Endothelial cell (in vitro differentiated cells): ENCODE results near the gene CC2D2A. TPM values are rescaled to one million over a fixed set of nuclear protein-coding genes. Genes with fewer than 3 reads are reported as not detected.

Experiments used
- DNase-seq: peaks from one replicate; pipeline ENCODE4 v3.0.0; 2021; ENCODE audit warnings: low spot score
- H3K27ac Mint-ChIP-seq: one replicate; pipeline ENCODE4 v1.8.0; 2021; ENCODE audit warnings: mixed read lengths, inconsistent platforms; ENCODE audit not compliant: unreplicated experiment
- H3K27me3 Mint-ChIP-seq: one replicate; pipeline ENCODE4 v1.8.0; 2021; ENCODE audit warnings: mild to moderate bottlenecking, moderate library complexity, mixed read lengths, inconsistent platforms; ENCODE audit not compliant: unreplicated experiment
- H3K36me3 Mint-ChIP-seq: one replicate; pipeline ENCODE4 v1.8.0; 2021; ENCODE audit warnings: mild to moderate bottlenecking, low read depth, mixed read lengths, inconsistent platforms; ENCODE audit not compliant: unreplicated experiment
- H3K4me1 Mint-ChIP-seq: one replicate; pipeline ENCODE4 v1.8.0; 2021; ENCODE audit warnings: mild to moderate bottlenecking, mixed read lengths, inconsistent platforms; ENCODE audit not compliant: unreplicated experiment
- H3K4me3 Mint-ChIP-seq: one replicate; pipeline ENCODE4 v1.8.0; 2021; ENCODE audit warnings: mild to moderate bottlenecking, mixed read lengths, inconsistent platforms; ENCODE audit not compliant: unreplicated experiment
- H3K9me3 Mint-ChIP-seq: one replicate; pipeline ENCODE4 v1.8.0; 2021; ENCODE audit warnings: mixed read lengths, inconsistent platforms; ENCODE audit not compliant: unreplicated experiment
- total RNA-seq: library from RNA; stranded (reverse); fragmentation: NEBNext Ultra II Directional; extraction: Animal tissue kit (Norgen Biotek cat#: 25700); gene quantifications from one replicate; pipeline ENCODE4 v1.2.1, GENCODE V29; 2021; ENCODE audit not compliant: unreplicated experiment
- TF ChIP-seq, protein P1 (sequence below): fragments of 200-600 bp; sonication (generic); IDR thresholded peaks from one replicate; pipeline ENCODE4 v1.5.0; 2021; ENCODE audit warnings: antibody characterized with exemption; ENCODE audit not compliant: unreplicated experiment

Gene CC2D2A
- total RNA-seq, 1 donor from 2014 or later, result 43.0 TPM

DNA sequence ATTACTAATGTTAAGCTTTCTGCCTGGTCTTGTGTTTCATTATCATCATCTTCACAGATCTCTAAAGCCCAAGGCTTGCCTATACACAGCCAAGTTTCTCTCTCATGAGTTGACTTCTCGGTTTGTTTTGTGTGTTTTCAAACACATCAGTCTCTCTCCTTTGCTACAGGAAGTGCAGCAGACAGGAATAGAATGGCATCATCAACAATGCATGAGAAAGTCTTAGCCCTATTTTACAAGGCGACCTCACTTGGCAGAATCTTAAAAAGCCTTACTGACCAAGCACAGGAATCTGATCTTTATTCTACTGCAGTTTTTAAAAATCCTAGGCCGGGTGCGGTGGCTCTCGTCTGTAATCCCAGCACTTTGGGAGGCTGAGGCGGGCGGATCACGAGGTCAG lies 36.8 kb downstream of the CC2D2A start:
- H3K27me3 Mint-ChIP-seq, result peaks cover 5% of the 10 kb centered on the region
- DNase-seq, result no peak
- TF ChIP-seq, protein P1, sequence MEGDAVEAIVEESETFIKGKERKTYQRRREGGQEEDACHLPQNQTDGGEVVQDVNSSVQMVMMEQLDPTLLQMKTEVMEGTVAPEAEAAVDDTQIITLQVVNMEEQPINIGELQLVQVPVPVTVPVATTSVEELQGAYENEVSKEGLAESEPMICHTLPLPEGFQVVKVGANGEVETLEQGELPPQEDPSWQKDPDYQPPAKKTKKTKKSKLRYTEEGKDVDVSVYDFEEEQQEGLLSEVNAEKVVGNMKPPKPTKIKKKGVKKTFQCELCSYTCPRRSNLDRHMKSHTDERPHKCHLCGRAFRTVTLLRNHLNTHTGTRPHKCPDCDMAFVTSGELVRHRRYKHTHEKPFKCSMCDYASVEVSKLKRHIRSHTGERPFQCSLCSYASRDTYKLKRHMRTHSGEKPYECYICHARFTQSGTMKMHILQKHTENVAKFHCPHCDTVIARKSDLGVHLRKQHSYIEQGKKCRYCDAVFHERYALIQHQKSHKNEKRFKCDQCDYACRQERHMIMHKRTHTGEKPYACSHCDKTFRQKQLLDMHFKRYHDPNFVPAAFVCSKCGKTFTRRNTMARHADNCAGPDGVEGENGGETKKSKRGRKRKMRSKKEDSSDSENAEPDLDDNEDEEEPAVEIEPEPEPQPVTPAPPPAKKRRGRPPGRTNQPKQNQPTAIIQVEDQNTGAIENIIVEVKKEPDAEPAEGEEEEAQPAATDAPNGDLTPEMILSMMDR, result no peak
- peaks cover 12% of the 10 kb centered on the region for H3K36me3 Mint-ChIP-seq
- no peak overlapping the region for H3K4me3 Mint-ChIP-seq
- H3K4me1 Mint-ChIP-seq, result peaks cover 22% of the 10 kb centered on the region
- peak overlapping the region; percentile 89 for H3K27ac Mint-ChIP-seq
- no peaks in the 10 kb centered on the region for H3K9me3 Mint-ChIP-seq

DNA sequence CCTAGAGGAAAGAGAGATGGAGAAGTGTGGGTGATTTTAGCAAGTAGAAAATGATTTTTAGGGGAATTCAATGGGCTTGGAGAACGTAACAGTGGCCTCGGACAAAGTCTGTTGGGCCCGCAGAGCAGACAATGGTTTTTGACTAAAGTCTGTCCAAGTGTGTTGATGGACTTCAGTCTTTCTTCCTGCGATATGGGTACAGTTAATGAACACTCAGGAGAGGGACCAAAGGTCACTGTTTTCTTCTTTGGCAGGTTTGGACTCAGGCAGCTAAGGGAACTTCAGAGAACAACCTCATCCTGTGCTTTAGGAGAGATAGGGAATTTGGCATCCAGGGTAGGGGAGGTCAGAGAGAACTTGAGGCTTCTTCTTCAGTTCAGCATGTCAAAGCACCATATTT lies 38.0 kb downstream of the CC2D2A start:
- Mint-ChIP-seq H3K4me3 (peak overlapping the region; percentile 23), H3K27me3 (peaks cover 5% of the 10 kb centered on the region), H3K36me3 (peaks cover 11% of the 10 kb centered on the region), H3K9me3 (no peaks in the 10 kb centered on the region), H3K4me1 (peaks cover 21% of the 10 kb centered on the region), H3K27ac (no peak overlapping the region)
- TF ChIP-seq, protein P1, result no peak
- no peak for DNase-seq

DNA sequence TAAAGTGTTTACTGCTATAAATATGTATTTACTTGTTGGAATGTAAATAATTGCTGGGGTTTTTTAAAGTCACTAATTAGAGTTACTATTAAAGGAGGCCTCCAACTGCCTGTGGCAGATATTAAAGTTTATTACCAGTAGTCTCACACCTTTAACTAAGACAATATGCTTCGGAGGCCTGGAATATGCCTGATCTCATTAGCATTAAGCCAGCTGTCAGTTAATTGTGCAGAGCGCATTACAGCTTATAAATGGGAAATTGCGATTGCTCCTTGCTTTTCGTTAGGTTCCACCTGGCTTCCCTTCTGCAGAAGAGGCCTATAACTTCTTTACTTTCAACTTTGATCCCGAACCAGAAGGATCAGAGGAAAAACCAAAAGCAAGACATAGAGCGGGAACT lies 41.3 kb downstream of the CC2D2A start:
- Mint-ChIP-seq H3K4me3 (no peak overlapping the region), H3K4me1 (peaks cover 13% of the 10 kb centered on the region), H3K27me3 (peaks cover 5% of the 10 kb centered on the region), H3K9me3 (no peaks in the 10 kb centered on the region), H3K36me3 (peaks cover 11% of the 10 kb centered on the region), H3K27ac (no peak overlapping the region)
- TF ChIP-seq, protein P1, result no peak
- no peak for DNase-seq

DNA sequence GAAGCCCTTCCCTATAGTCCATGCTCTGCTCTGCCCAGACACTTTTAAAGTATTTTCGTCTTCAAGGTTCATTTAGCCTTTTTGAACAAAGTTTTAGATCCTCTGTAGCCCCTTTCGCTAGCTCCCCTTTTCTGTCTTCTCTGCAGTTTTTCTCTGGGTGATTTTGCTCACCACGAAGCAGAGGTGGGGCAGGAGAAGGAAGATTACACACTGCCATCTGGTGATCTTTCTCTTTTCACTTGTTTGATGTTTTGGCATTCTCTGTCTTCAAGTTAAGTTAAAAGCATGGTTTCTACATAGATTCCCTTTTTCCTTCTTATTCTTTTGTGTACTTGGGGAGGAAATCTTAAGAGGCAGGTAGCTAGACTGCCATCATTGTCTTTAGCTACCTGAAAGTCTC lies 43.9 kb downstream of the CC2D2A start:
- no peaks in the 10 kb centered on the region for H3K9me3 Mint-ChIP-seq
- H3K4me3 Mint-ChIP-seq, result no peak overlapping the region
- TF ChIP-seq, protein P1, result no peak
- peaks cover 3% of the 10 kb centered on the region for H3K27me3 Mint-ChIP-seq
- DNase-seq, result no peak
- peaks cover 9% of the 10 kb centered on the region for H3K4me1 Mint-ChIP-seq
- peaks cover 28% of the 10 kb centered on the region for H3K36me3 Mint-ChIP-seq
- H3K27ac Mint-ChIP-seq, result peak overlapping the region; percentile 16

DNA sequence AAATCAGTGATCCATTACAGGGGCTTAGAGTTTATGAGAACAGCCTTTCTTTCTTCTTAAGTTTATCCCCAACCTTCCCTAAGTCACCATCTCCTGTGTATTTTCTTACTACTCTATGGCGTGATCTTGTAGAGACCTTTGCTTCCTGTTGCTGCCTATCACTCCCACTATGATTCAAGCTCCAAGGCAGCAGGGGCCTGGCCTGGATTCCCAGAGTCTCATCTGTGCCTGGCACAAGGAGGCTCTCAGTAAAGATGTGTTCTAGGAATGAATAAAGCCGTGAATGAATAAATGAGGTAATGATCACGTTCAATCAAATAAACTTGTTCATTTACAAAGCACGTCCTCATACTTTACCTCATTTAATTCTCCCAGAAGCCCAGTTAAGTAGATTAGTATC lies 45.4 kb downstream of the CC2D2A start:
- peaks cover 39% of the 10 kb centered on the region for H3K36me3 Mint-ChIP-seq
- H3K4me3 Mint-ChIP-seq, result no peak overlapping the region
- H3K4me1 Mint-ChIP-seq, result peaks cover 9% of the 10 kb centered on the region
- DNase-seq, result no peak
- TF ChIP-seq, protein P1, result no peak
- H3K9me3 Mint-ChIP-seq, result no peaks in the 10 kb centered on the region
- no peak overlapping the region for H3K27ac Mint-ChIP-seq
- H3K27me3 Mint-ChIP-seq, result no peaks in the 10 kb centered on the region
